GM21529 (cell line): ENCODE data around the gene BMP6.

ENCODE experiments used
- ATAC-seq: cut with Tn5 transposase; IDR thresholded peaks from one replicate; pipeline ENCODE4 v1.9.1; 2021; ENCODE audit not compliant: unreplicated experiment

BMP6 gene

DNA sequence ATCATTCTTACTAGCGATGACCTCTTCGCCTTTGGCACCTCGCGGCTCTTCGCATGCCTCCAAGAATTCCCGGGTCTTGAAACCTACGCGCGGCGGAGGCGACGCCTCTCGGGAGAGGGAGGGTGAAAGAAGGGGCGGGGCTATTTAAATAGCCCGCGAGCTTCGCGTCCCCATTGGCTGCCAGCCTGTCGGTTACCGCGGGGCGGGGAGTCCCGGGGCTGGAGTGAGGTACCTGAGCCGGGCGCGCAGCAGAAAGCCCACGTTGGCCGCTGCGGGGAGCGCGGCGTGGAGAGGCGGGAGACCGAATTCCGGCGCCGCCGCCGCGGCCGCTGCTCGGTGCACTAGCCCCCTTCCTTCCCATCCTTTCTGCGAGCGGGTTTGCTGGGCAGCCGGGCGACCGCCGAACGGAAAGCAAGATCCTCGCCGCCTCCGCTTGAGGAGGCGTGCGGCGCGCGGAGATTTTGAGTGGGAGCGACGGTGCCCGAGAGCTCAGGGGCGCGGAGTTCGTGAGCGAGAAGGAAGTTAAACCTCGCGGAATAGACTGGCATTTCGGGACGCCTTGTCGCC, at the start of gene BMP6:
Gene BMP6, plus strand, starts transcription at position 251 of the 567 bp plus-strand sequence. CDS start 857 bp downstream, outside the sequence.
- peak; percentile 81 for ATAC-seq

DNA sequence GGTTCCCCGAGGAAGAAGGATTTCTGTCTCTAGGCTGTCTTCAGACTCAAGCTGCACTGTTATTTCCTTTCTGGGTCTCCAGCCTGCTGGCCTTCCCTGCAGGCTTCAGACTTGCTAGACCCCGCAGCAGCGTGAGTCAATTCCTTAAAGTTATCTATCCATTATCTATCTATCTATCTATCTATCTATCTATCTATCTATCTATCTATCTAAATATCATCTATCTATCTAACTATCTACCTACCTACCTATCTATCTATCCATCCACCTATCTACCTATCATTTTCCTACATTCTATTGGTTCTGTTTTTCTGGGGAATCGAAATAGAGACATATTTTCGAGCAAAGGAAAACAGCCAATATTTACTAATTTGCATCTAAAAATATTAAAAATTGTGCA, 48.7 kb upstream of the BMP6 start:
- no peak for ATAC-seq

DNA sequence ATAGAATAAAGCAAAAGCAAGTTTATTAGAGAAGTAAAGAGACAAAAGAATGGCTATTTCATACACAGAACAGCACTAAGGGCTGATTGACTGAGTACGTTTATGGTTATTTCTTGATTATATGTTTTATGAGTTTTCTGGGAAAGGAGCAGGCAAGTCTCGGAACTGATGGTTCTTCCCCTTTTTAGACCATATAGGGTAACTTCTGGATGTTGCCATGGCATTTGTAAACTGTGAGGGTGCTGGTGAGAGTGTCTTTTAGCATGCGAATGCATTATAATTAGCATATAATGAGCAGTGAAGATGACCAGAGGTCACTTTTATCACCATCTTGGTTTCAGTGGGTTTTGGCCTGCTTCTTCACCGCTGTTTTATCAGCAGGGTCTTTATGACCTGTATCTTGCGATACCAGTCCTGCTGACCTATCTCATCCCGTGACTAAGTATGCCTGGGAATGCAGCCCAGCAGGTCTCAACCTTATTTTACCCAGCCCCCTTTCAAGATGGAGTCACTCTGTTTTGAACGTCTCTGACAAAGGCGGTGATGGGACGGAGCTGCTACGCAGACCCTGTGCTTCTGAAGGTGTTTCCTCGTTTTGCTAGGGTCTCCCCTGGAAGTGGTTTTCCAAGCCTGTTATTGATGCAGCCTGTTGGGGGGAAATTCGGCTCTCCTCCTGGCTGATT, 45.4 kb upstream of the BMP6 start:
- ATAC-seq: no peak

DNA sequence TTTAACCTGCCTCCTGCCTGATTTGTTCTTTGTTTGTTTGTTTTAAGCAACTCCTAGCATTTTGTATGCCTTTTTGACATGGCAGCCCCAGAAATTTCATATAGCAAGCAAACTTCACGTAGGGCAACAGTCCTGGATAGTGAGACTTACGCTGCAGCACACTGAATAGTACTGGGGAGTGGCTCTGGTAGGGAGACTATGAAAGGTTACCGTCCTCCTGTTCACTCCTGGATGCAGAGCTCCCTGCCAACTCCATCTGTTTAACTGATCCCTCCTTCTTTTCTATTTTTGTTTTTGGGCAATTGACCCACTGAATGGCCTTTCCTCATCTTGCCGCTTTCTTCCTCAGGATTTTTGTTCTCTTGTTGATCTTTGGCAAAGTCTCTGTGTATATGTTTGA, 44.5 kb upstream of the BMP6 start:
- ATAC-seq: no peak

DNA sequence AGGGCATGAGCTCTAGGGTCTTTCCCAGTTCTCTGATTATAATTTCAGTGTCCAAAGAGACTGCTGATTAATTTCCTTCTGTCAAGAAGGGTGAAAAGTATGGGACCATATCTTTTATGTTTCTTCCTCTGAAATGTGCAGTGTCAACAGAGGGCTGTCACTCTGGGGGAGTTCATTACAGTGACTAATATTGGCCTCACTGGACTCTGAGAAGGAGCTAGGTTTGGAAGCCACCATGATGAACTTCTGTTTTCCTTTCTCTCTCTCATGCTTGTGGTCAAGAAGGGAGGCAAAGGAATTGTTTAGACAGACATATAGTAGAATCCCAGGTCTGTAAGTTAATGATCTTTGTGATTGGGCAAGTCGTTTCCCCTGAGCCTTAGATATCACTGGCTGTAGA, 41.8 kb upstream of the BMP6 start:
- ATAC-seq: no peak

DNA sequence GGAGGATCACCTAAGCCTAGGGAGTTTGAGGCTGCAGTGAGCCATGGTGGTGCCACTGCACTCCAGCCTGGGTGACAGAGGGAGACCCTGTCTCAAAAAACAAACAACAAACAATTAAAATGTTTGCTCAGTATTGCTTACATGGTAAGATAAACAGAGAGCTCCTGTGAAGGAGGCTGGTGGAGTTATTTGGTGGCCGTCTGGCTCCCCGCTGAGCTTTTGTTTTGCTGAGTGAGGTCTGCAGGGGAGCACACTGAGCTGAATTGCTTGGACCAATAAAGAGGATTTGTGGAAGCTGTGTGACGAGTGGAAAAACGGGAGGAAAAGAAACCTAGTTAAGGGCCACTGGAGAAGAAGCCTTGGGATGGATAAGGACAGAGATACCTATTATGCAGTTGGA, 41.1 kb upstream of the BMP6 start:
- ATAC-seq: no peak

DNA sequence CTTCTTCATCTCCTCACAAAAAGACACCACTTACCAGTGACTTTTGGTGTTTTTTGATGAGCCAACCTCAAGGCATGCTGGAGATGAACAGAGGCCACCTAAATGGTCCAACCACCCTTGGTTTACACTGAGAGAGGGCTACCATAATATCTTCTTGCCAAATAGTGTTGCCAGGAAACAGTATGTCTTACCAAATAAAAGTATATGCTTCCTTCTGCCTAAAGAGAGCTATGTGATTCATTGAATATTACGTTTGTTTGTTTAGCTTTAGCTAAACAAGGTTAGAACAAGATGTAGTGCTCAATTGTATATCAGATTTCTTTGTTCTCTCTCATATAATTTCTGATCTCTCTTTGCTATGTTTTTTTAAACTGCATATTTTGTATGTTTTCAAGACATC, 40.6 kb upstream of the BMP6 start:
- ATAC-seq: no peak

DNA sequence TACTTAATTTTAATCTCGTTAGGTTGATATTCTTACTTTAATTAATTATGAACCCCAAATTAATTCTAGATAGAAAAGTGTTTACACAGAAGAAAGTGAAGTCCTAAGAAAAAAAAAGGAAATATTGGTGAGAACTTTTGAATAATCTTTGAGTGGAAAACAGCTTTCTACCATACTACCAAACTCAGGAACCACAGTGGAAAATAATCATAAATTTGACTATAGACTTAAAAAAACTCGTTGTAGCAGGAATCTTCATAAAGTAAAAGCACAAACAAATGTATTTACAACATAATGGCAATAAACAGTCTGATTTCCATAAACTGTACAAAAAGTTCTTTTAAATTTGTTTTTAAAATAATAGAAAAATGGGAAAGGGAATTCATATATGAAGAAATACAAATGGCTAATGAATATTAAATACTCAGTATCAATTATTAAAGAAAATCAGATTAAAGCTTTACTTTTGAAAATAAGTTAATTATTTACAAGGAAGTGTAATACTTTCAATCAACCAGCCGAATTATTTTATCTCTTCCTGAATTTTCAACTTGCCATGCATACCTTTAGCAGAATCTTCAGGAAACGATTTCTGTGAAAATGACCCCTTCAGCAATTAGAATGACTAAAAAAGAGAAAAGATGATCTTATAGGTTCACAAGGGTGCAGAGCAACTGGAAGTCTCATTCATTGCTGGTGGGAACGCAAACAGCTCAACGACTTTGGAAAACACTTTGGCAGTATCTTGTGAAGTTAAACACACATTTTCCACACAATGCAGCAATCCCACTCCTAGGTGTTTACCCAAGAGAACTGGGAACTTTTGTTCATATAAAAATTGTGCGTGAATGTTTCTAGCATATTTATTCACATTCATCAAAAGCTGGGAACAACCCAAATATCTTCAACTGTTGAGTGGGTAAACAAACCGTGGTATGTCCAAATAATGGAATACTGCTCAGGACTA, 38.5 kb upstream of the BMP6 start:
- no peak for ATAC-seq

DNA sequence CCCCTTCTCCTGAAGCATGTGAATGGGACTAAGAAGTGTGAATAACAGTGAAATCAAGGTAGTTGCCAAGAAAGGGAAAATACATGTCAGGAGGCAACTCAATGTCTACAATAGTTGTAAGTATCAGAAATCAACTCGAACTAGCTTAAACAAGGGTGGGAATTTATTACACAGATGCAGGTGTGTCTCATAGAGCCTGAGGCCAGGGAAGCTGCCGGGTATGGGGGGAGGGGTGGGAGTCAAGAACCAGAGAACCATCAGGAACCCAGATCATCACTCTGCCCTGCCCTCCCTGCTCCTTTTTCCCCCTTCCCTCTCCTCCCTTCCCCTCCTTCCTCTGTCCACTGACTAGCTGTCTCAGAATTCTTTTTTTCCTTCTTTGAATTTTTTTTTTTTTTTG, 34.9 kb upstream of the BMP6 start:
- no peak for ATAC-seq

DNA sequence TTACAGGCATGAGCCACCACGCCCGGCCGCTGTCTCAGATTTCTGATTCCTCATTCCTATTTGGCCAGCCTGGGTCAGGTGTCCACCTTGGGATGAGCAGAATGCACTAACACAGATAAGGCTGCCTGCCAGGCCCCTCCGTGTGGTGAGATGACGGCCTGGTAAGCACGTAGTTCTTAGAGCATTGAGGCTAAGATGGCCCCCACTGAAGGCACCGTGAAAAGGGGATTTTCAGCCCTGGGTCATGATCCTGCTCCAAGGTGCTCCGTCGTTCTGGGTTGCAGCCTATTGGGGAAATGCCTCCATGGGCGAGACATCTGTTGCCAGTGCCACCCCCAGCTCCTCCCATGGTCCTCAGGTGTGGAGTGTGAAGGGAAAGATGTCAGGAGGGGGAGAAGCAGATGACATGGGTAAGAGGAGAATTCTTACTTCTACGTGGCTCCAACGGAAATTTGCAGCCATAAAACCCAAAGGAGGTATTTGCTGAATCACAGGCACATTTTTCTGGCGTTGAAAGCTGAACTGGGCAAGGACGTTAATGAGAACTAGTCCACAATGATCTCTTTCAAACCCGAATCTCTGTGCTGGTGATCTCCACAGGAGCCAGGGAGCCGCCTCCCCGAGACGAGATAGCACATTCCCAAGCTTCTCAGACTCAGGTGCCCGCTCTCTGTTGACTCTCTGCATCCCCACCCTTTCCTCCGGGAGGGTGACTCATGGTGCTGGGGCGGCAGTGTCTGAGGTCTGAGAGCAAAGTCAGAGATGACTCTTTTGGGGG, 34.0 kb upstream of the BMP6 start:
- no peak for ATAC-seq

DNA sequence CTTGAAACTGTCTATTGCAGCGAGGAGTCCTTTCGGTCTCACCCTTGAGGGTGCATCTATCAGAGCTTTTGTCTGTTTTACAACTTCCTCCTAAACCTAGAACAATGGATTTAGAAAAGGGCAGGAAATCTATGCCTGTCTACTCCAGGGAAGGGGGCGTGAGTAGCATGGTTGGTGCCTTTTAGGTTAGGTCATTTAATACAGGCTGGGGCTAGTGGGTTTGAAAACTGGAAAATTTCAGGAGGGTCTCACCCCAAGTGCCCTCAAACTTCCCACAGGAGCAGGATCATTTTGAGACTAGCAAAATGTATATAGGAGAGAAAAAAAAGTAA, 33.5 kb upstream of the BMP6 start:
- ATAC-seq: no peak

DNA sequence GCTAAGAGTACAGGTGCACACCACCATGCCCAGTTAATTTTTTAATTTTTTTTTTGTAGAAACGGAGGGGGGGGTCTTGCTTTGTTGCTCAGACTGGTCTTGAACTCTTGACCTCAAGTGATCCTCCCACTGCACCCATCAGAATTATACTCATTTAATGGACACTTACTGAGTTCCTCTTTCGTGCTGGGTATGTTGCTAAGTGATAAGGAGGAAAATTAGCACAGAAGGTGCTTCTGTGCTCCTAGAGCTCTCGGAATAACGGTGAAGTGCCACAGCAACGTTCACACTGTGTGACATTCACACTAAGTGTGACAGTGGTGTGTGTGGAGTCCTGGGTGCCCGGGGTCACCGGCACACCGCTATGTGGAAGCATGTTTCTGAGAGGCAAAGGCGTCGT, 32.1 kb upstream of the BMP6 start:
- ATAC-seq: no peak

DNA sequence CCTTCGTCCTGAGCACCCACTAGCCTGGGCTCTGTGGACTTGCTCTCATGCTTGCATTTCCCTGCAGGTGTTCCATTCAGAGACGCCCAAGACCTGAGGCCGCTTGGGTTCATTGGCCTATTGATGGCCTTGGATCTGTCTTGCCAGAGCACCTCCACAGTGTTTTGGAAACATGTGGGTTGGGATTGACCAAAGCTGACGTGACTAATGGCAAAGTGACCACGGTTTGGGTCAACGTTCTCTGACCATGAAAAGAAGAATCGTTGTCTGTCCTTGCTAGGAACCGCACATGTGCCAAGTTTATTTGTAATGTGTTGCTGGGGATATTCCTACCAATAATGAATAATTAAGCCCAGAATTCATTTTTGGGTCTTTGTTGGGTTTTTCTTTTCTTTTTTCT, 29.8 kb upstream of the BMP6 start:
- no peak for ATAC-seq

DNA sequence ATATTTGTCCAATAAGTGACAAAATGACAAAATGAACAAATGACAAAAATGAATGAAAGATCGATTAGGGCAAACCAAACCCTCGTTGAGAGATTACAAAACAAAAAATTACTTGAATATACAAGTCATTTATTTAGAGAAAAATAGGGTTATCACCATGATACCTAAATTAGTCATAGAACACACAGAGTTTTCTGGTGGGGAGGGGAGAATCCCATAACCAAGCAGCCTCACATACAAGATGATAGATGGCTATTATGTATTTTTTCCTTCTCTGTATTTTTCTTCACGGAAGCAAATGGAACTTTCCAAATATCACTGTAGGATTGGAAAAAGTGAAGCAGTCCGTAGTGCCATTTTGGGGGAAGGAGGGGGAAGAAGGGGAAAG, 28.5 kb upstream of the BMP6 start:
- ATAC-seq: no peak

DNA sequence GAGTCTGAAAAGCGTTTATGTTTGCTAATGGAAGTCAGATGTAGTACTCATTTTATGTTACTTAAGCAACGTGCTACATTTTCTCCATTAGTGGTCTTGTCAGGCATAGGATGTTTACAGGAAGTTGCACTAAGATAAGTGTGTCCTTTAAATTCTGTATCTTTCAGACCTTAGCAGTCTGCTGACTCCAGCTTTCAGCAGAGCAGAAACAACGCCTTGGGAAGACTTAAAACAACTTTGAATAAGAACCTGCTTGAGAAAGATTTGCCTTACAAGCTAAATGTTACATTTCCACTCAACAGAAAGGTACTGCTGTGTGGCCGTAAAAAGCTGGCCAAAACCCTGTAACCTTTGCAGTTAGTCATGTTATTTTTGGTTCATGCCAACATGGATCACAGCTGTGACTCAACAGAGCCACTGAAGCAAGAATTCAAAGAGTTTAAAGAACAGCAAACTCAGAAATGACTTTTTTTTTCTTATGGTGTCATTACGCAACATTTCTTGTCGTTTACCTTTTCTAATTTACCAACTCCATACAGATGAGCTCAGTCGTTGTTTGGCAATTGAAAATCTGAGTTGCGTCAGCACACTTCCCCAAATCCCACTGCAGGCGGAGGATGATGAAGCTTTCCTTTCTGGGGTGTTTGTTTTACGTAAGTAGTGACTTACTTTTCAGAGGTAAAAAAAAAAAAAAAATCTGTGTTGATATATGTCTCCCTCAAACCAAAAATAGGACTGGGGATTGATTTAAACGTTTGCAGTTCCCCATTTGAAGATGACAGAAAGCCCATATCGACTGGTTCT, 27.9 kb upstream of the BMP6 start:
- no peak for ATAC-seq

DNA sequence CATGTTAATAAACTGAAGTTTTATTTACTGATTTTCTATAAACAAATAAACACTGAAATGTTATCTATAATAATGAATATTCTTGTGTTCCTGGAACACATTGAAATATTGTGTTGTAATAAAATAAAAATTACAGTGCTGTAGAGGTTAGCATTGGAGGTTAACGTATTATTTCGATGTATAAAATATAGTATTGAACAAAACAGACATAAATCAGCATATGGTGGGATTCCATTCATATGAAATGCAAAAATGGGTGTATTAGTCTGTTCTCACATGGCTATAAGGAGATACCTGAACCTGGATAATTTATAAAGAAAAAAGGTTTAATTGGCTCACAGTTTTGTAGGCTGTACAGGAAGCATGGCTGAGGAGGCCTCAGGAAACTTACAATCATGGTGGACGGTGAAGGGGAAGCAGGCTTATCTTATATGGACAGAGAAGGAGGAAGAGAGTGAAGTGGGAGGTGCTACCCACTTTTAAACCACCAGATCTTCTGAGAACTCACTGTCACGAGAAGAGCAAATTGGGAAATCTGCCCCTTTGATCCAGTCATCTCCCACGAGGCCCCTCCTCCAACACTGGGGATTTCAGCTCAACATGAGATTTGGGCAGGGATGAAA, 24.6 kb upstream of the BMP6 start:
- ATAC-seq: no peak

DNA sequence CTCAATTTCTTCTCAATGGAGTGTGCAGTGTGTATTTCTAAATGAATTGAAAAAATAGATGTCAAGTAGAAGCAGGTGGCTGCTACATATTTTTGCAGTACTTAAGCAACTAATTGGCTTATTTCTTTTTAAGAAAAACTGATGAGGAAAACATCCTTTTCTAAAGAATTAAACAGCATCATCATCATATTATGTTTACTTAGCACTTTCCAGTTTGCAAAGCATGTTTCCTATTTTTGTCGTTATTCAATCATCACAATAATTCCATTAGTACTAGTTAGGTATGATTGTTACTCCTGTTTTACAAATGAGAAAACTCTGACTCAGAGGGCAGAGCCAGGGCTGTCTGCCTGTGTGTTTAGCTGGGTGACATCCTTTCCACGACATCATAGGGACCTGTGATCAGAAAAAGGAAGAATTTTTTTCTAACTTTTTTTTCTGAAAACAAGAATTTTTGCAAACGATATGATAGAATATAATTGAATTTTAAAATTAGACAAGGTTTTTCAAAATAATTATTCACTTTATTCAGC, 22.7 kb upstream of the BMP6 start:
- ATAC-seq: no peak

DNA sequence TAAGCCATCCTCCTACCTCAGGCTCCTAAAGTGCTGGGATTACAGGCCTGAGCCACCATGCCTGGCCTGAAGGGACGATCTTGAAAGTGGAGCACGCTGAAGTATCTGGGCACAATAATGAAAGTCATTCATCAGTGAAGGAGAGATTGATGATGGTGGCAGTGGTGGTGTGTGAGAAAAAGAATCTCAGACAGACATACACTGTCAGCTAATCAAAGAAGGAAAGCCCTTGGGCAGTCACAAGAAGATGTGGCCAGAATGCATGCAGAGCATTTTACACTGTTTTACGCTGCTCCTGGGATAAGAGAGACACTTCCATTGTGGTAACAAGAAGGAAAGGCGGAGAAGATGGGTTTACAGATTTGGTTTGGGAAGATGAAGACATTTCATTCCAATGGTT, 20.4 kb upstream of the BMP6 start:
- no peak for ATAC-seq

DNA sequence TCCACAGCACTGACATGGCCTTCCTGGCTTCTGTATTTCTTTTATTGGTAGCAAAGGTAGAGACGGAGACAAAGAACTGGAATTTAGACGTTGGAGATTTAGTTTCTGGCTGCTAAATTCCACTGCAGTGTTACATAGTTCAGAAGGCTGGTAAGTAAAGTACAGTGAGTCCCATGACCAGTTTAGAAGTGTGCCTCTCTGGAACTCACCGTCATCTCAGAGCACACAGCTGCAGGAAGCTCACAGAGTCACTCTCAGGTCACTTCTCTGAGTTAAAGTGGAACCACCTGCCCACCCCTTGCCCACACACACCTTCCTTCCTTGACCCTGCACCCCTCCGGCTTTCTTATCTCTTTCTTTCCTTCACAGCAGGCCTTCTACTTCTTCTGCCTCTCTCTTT, 19.6 kb upstream of the BMP6 start:
- no peak for ATAC-seq

DNA sequence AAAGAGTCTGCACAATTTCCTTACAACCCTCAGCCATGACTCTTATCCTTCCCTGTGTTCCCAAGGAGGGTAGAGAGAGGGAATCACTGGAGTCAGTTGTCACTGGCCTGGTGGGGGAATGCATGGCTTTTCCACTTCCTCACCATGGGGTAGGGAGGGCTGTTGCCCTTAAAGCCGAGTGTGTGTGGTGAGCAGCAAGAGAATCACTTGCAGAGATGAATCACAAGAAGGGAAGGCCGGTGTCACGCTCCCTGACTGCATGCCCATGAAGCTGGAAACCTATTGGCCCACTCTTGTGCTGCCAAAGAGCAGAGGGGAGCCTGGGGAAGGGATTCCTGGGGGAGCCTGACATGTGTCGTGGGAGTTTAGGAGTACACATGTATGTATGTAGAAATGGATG, 18.1 kb upstream of the BMP6 start:
- ATAC-seq: no peak
